H1 (cell line): ENCODE results near the gene C2orf76. TPM values are rescaled to one million over a fixed set of nuclear protein-coding genes. Genes with fewer than 3 reads are reported as not detected.

ENCODE experiments used
- JUND ChIP-seq: IDR thresholded peaks from 2 replicates; pipeline ENCODE4 v1.6.1; 2011; ENCODE audit warnings: mild to moderate bottlenecking, improper control_type of control experiment, low read length
- PHF8 ChIP-seq: fragments of 200-600 bp; sonication (generic); conservative IDR thresholded peaks from 2 replicates; pipeline ENCODE4 v1.7.1; 2012; ENCODE audit warnings: low read depth, mild to moderate bottlenecking, inconsistent platforms, low read length, moderate library complexity
- RFX5 ChIP-seq: IDR thresholded peaks from 2 replicates; pipeline ENCODE4 v1.6.1; 2011; ENCODE audit warnings: low read depth, low read length, improper control_type of control experiment, borderline replicate concordance
- polyA plus RNA-seq, 7 experiments: library from polyadenylated mRNA; depleted of rRNA in 3 of 7; stranded (reverse) in 5 of 7; unstranded in 2 of 7; fragments of >200 nt in 5 of 7; fragments of 200-250 nt in 2 of 7; gene quantifications; 1 replicate in 5 of 7; 2 replicates in 1 of 7; 4 replicates in 1 of 7; pipeline versions ENCODE4 v1.2.1 to v1.2.3, GENCODE V29; 2011 to 2013; ENCODE audit warnings: missing spikeins in 2 of 7, mixed read lengths in 2 of 7
- total RNA-seq: library from RNA; stranded (reverse); fragmentation: NEBNext Ultra II Directional; extraction: Animal tissue kit (Norgen Biotek cat#: 25700); gene quantifications from 2 replicates; pipeline ENCODE4 v1.2.1, GENCODE V29; 2021

Gene C2orf76
- total and polyA plus RNA-seq, 2 of the 8 experiments (the other 6 are each of a cell fraction or from before 2014, with no cell fraction given) = 4.4 to 5.0 TPM

GRCh38 chr2:119409506-119409905 is 42.9 kb upstream of the C2orf76 start (continued):
- no peak for TF ChIP-seq RFX5
- no peak for TF ChIP-seq JUND
- TF ChIP-seq PHF8 = no peak
